Endodermal cell (in vitro differentiated cells): ENCODE measurements around the gene CBX7. TPM values are rescaled to one million over a fixed set of nuclear protein-coding genes. Genes with fewer than 3 reads are reported as not detected.

Source experiments
- DNase-seq: peaks from one replicate; pipeline ENCODE4 v3.0.0-alpha.2; 2017
- H3K27ac ChIP-seq: 2 replicates; pipeline ENCODE4 v1.5.1; 2013; ENCODE audit warnings: mild to moderate bottlenecking, low read depth, low read length, moderate library complexity
- H3K27me3 ChIP-seq: 2 replicates; pipeline ENCODE4 v1.6.1; 2013; ENCODE audit warnings: mild to moderate bottlenecking, low read length, moderate library complexity; ENCODE audit not compliant: insufficient read depth, control insufficient read depth, poor library complexity, severe bottlenecking
- H3K36me3 ChIP-seq: 2 replicates; pipeline ENCODE4 v1.7.0; 2013; ENCODE audit warnings: mild to moderate bottlenecking, low read length, moderate library complexity; ENCODE audit not compliant: control insufficient read depth, insufficient read depth
- H3K4me1 ChIP-seq: one replicate; pipeline ENCODE4 v1.7.0; 2013; ENCODE audit warnings: low read length; ENCODE audit not compliant: control insufficient read depth, insufficient read depth
- H3K4me3 ChIP-seq: 2 replicates; pipeline ENCODE4 v1.5.1; 2013; ENCODE audit warnings: mild to moderate bottlenecking, low read length, moderate library complexity
- H3K9ac ChIP-seq: 2 replicates; pipeline ENCODE4 v1.6.1; 2013; ENCODE audit warnings: mild to moderate bottlenecking, low read length, moderate library complexity; ENCODE audit not compliant: poor library complexity, severe bottlenecking; ENCODE audit errors: extremely low read depth
- H3K9me3 ChIP-seq: 2 replicates; pipeline ENCODE4 v1.6.1; 2013; ENCODE audit warnings: mild to moderate bottlenecking, low read length, moderate library complexity; ENCODE audit not compliant: control insufficient read depth
- H3K27ac Mint-ChIP-seq: 2 replicates; pipeline ENCODE4 v1.8.0; 2020; ENCODE audit warnings: mixed read lengths
- H3K27me3 Mint-ChIP-seq: 2 replicates; pipeline ENCODE4 v1.8.0; 2021; ENCODE audit warnings: mild to moderate bottlenecking, mixed read lengths; ENCODE audit not compliant: insufficient read depth
- H3K36me3 Mint-ChIP-seq: 2 replicates; pipeline ENCODE4 v1.8.0; 2020; ENCODE audit warnings: low read depth, mixed read lengths
- H3K4me1 Mint-ChIP-seq: 2 replicates; pipeline ENCODE4 v1.8.0; 2020; ENCODE audit warnings: mixed read lengths
- H3K4me3 Mint-ChIP-seq: 2 replicates; pipeline ENCODE4 v1.8.0; 2020; ENCODE audit warnings: mild to moderate bottlenecking, moderate library complexity, mixed read lengths
- H3K9me3 Mint-ChIP-seq: 2 replicates; pipeline ENCODE4 v1.8.0; 2020; ENCODE audit warnings: mild to moderate bottlenecking, mixed read lengths
- CTCF ChIP-seq: fragments of 200-600 bp; sonication (generic); conservative IDR thresholded peaks from 2 replicates; pipeline ENCODE4 v1.5.0; 2021; ENCODE audit warnings: antibody characterized with exemption, mild to moderate bottlenecking
- WGBS, 2 experiments: methylation state at CpG; one replicate each; pipeline versions ENCODE4 v1.1.5 to v1.1.7; 2013; ENCODE audit warnings: missing lambda C conversion rate in 2 of 2, mixed read lengths in 1 of 2; ENCODE audit not compliant: insufficient coverage in 1 of 2, insufficient read length in 1 of 2; 5-methylcytosine and 5-hydroxymethylcytosine counted together
- total RNA-seq, 2 donors: library from RNA; stranded (reverse); fragmentation: NEBNext Ultra II Directional in 1 of 2; extraction: Animal tissue kit (Norgen Biotek cat#: 25700) in 1 of 2; gene quantifications; 2 replicates in 1 of 2; 3 replicates in 1 of 2; pipeline ENCODE4 v1.2.1, GENCODE V29; 2021

The CBX7 gene
- total RNA-seq, 2 donors from 2014 or later: 14.2 to 22.0 TPM

GRCh38 chr22:39171623-39172264 lies 19.3 kb upstream of the CBX7 start:
- Histone ChIP-seq H3K27ac (no peak overlapping the region), H3K4me3 (no peak overlapping the region), H3K27me3 (no peaks in the 10 kb centered on the region), H3K4me1 (peaks cover 28% of the 10 kb centered on the region), H3K9ac (no peak overlapping the region), H3K36me3 (no peaks in the 10 kb centered on the region), H3K9me3 (no peaks in the 10 kb centered on the region)
- no peak for TF ChIP-seq CTCF
- no peaks in the 10 kb centered on the region for H3K9me3 Mint-ChIP-seq
- peak overlapping the region; percentile 87 for H3K27ac Mint-ChIP-seq
- H3K4me3 Mint-ChIP-seq: no peak overlapping the region
- peak; percentile 73 for DNase-seq
- no peaks in the 10 kb centered on the region for H3K27me3 Mint-ChIP-seq
- WGBS, 2 experiments: 82 to 84% methylated on average over 6 to 17 of the region's 17 CpGs
- H3K36me3 Mint-ChIP-seq: no peaks in the 10 kb centered on the region
- peaks cover 48% of the 10 kb centered on the region for H3K4me1 Mint-ChIP-seq

GRCh38 chr22:39170825-39171622 lies 18.5 kb upstream of the CBX7 start:
- H3K27me3 Mint-ChIP-seq: no peaks in the 10 kb centered on the region
- no peak overlapping the region for H3K4me3 Mint-ChIP-seq
- Histone ChIP-seq H3K9ac (no peak overlapping the region), H3K4me1 (peaks cover 23% of the 10 kb centered on the region), H3K4me3 (no peak overlapping the region), H3K27me3 (no peaks in the 10 kb centered on the region), H3K36me3 (no peaks in the 10 kb centered on the region), H3K9me3 (no peaks in the 10 kb centered on the region), H3K27ac (no peak overlapping the region)
- H3K9me3 Mint-ChIP-seq: peaks cover 4% of the 10 kb centered on the region
- peak; percentile 98 for TF ChIP-seq CTCF
- H3K4me1 Mint-ChIP-seq: peaks cover 43% of the 10 kb centered on the region
- H3K36me3 Mint-ChIP-seq: no peaks in the 10 kb centered on the region
- WGBS, 2 experiments: 40 to 45% methylated on average over 13 to 27 of the region's 28 CpGs
- peak overlapping the region; percentile 87 for H3K27ac Mint-ChIP-seq
- peak; percentile 96 for DNase-seq

- Mint-ChIP-seq H3K27ac (no peak overlapping the region), H3K36me3 (no peaks in the 10 kb centered on the region), H3K27me3 (no peaks in the 10 kb centered on the region), H3K4me3 (no peak overlapping the region), H3K4me1 (peaks cover 32% of the 10 kb centered on the region), H3K9me3 (peaks cover 11% of the 10 kb centered on the region)
- H3K9me3 ChIP-seq: no peaks in the 10 kb centered on the region
- no peak overlapping the region for H3K27ac ChIP-seq
- no peaks in the 10 kb centered on the region for H3K36me3 ChIP-seq
- no peak overlapping the region for H3K9ac ChIP-seq
- DNase-seq: peak; percentile 71
- H3K4me3 ChIP-seq: no peak overlapping the region
- TF ChIP-seq CTCF: no peak
- WGBS, 2 experiments: 70 to 83% methylated on average over 6 to 8 of the region's 8 CpGs
- H3K27me3 ChIP-seq: no peaks in the 10 kb centered on the region
- H3K4me1 ChIP-seq: peaks cover 13% of the 10 kb centered on the region
Measured at GRCh38 chr22:39169797-39170466, 17.5 kb upstream of the CBX7 start.
